Bone marrow (tissue), 2 donors: ENCODE data around the gene ISYNA1.

Source experiments
- DNase-seq, 2 donors: peaks; one replicate each; lab custom pipeline; 2025; lab: John Stamatoyannopoulos, UW

Gene ISYNA1

DNA sequence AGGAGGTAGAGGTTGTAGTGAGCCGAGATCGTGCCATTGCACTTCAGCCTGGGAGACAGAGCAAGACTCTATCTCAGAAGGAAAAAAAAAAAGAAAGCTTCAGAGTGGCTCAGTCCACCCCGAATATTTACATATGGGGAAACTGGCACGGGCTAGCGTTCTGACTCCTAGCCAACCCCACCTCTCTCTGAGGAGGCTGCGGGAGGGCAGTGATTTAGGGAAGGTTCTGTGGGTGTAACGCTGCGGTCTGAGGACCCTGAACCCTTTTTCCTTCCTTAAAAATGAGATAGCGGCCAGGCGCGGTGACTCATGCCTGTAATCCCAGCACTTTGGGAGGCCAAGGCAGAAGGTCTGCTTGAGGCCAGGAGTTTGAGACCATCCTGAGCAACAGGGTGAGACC is 45.5 kb downstream of the ISYNA1 start:
- DNase-seq: peak; percentile 50 to 61

DNA sequence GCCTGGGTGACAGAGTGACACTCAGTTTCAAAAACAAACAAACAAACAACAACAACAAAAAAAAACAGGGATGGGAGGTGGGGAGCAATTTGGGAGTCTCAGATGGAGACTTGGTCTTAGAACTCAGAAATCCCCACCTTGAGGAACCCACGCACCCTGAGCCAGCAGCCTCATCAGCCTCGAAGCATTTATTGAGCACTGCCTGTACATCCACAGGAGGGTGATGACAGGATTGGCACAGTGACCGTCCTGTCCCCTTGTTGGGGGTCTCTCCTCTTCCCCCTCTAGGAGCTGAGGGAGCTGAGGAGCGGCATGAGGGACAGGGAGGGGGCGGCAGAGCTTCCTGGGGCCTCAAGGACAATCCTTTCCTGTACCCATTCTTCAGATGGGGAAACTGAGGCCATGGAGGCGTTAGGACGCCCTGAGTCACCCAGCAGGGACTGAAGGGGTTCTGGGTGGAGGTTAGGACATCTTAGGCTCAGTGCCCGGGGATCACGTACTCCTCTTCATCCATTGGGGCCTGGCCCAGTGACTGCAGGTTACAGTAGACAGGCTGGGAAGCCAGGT is 46.3 kb downstream of the ISYNA1 start:
- DNase-seq: no peak

DNA sequence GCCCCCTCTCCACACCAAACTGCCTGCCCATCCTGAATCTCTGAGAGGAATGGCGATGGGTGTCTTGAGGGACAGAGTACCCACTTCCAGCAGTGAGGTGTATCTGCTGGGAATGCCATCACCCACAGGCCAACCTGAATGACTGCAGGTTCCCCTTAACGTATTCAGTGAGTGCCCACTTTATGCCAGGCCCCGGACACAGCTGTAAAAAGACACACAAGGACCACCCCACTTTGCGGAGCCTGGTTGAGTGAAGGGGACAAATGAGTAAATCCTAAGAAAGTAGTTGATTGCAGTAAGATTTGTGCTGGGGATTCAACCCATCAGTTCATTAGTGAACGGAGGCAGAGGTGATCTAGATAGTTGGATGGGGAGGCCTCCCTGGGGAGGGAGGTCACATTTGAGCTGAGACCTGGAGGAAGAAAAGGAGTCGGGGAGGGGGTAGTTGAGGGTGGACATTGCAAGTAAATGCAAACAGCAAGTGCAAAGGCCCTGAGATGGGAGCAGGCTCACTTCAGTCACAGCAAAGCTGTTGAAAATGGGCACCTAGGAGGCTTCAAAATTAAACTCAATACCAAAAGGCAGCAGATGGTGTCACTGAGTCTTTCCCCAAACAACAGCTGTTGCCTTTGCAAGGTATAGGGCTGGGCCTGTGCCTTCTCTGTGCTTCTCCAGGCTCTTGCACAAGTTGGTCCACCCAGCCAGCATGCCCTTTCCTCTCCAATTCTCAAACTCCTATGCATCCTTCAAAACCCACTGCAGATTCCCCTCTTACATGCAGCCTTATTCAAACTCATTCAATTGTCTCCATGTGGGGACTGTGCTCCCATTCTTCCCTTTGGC is 47.6 kb downstream of the ISYNA1 start:
- DNase-seq: no peak

DNA sequence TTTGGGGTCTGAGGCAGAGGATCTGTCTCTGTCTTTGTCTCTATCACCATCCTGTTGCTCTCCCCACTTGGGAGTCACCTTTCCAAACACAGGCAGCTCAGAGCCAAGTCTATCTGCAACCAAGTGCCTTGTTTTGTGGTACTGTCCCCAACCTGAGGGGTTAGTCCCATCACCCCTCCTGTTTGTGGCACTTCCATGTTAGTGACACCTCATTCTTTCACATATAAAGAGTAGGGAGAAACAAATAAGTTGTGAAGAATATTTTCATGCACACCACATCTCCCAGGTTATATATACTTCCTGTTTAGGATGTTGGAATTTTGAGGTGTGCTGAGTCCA is 48.2 kb downstream of the ISYNA1 start:
- no peak for DNase-seq

DNA sequence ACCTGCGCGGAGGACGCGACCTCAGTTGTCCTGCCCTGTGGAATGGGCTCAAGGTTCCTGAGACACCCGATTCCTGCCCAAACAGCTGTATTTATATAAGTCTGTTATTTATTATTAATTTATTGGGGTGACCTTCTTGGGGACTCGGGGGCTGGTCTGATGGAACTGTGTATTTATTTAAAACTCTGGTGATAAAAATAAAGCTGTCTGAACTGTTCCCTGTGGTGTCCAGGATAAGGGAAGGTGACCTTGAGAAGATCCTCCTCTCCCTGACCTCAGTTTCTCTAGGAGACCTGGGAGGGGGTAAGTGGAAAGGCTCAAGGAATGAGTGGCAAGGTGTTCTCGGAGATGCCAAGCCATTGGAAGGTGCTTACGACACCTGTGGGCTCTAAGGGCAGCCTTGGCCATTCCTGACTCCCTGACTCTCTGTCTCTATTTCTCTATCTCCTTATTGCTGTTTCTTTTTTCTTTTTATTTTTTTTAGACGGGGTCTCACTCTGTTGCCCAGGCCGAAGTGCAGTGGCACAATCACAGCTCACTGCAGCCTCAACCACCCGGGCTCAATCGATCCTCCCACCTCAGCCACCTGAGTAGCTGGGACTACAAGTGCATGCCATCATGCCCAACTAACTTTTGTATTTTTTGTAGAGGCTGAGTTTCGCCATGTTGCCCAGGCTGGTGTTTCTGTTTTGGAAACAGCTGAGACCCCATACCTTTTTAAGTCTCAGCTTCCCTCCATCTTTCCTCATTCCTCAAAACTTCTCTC is 48.8 kb downstream of the ISYNA1 start:
- no peak for DNase-seq

DNA sequence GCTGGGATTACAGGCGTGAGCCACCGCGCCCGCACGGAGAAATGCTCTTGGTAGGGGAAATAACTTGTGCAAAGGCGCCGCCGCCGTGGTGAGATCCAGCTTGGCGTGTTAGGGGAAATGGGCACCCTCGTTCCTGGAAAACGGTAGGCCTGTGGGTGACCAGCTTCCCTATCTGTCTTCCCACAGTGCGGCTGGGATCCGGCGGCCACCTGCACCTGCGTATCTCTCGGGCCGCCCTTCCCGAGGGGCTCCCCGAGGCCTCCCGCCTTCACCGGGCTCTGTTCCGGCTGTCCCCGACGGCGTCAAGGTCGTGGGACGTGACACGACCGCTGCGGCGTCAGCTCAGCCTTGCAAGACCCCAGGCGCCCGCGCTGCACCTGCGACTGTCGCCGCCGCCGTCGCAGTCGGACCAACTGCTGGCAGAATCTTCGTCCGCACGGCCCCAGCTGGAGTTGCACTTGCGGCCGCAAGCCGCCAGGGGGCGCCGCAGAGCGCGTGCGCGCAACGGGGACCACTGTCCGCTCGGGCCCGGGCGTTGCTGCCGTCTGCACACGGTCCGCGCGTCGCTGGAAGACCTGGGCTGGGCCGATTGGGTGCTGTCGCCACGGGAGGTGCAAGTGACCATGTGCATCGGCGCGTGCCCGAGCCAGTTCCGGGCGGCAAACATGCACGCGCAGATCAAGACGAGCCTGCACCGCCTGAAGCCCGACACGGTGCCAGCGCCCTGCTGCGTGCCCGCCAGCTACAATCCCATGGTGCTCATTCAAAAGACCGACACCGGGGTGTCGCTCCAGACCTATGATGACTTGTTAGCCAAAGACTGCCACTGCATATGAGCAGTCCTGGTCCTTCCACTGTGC is 49.6 kb downstream of the ISYNA1 start:
- DNase-seq: peak in 1 of 2 donors; percentile 72

DNA sequence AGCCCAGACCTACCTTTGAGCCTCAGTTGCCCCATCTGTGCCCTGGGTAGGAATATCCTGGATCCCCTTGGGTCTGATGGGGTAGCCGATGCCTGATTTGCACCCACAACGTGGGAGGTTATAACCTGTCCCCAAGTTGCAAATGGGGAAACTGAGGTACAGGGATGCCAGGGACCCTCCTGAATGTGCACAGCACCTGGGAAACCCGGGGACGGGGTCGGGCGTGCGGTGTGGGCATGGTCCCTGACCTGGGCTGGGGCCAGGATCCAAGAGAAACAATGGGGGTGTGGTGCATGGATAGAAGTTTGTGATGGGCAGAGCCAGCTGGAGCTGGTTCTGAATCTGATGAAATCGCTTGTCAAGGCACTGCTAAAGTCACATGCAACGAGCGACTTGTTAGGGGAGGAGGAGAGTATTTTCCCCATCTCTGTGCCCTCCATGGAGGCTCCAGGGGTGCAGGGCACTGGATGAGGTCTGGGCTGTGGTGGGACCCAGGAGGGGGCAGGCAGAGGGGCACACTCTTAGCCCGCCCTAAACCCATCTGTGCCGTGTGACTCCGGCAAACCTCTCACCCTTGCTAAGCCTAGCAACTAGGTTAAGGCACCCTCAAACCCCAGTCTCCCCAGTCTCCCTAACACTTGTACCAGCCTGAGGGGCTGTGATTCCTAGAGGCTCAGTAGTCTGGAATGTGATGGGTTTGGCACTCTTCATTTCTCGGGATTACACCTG is 51.2 kb downstream of the ISYNA1 start:
- DNase-seq: no peak

DNA sequence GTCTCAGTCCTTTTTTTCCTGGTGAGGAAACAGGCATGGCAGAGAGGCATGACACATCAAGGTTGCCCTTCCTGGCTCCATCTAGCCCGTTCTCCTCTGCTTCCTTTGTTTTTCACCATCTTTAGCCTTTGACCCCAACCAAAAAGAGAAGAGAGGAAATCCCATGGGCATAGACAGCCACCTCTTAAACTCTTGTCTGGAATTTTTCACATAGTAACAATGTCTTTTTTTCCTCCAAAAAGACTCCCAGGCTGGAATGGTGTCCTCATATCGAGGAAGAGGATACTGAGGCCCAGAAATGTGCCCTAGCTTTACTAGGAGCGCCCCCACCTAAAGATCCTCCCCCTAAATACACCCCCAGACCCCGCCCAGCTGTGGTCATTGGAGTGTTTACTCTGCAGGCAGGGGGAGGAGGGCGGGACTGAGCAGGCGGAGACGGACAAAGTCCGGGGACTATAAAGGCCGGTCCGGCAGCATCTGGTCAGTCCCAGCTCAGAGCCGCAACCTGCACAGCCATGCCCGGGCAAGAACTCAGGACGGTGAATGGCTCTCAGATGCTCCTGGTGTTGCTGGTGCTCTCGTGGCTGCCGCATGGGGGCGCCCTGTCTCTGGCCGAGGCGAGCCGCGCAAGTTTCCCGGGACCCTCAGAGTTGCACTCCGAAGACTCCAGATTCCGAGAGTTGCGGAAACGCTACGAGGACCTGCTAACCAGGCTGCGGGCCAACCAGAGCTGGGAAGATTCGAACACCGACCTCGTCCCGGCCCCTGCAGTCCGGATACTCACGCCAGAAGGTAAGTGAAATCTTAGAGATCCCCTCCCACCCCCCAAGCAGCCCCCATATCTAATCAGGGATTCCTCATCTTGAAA is 52.0 kb downstream of the ISYNA1 start, which contains the start of gene GDF15:
Gene GDF15 (plus strand): TSS at position 484 of the 868 bp plus-strand sequence. CDS start 32 bp downstream, at position 516.
- no peak for DNase-seq

DNA sequence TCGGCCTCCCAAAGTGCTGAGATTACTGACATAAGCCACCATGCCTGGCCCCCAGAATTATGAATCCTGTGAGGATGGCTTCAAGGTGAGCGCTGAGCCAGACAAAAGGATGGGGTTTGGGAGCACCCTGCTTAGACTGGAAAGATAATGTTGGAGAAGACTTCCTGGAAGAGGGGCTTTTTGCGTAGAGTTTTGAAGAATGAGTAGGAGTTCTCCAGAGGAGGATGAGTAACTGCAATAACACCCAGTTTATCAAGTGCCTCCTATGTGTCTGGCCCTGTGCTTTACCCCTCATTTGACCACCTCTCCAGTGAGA is 52.6 kb downstream of the ISYNA1 start:
- DNase-seq: no peak

DNA sequence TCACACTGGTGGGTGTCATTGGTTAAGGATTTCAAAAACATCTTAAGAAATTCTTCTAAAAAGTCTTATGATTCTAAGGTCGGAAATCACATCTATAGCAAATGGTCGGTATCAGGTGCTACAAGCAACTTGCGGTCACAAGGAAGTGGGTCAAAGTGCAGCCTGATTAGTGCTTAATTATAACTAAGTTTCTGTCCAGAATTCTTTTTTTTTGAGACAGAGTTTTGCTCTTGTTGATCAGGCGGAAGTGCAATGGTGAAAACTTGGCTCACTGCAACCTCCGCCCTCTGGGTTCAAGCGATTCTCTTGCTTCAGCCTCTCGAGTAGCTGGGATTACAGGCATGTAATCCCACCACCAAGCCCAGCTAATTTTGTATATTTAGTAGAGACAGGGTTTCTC is 53.2 kb downstream of the ISYNA1 start:
- no peak for DNase-seq
